GM21367 (cell line): ENCODE measurements around the gene SYCE1L.
"Not testable (repeated sequence)": the region's sequence is repeated elsewhere in the genome, so short reads cannot be mapped to it uniquely, and the experiment has no call there.

Experiments
- ATAC-seq: cut with Tn5 transposase; IDR thresholded peaks from one replicate; pipeline ENCODE4 v1.9.1; 2021; ENCODE audit not compliant: unreplicated experiment

The SYCE1L gene

DNA sequence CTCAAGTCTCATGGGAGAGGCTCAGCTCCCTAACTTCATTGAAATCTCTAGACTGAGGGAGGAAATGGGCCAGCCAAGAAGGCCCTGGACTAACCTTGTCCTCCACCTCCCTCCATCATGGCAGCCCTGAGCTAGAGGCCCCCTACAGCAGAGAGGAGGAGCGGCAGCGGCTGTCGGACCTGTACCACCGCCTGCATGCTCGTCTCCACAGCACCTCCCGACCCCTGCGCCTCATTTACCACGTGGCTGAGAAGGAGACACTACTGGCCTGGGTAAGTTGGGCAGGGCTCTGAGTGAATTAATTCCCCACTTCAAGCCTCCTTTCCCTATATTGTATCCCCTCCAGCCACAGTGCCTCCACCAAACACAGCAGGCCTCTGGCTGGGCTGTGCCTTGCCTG, 3.8 kb upstream of the SYCE1L start:
- ATAC-seq, result no peak

DNA sequence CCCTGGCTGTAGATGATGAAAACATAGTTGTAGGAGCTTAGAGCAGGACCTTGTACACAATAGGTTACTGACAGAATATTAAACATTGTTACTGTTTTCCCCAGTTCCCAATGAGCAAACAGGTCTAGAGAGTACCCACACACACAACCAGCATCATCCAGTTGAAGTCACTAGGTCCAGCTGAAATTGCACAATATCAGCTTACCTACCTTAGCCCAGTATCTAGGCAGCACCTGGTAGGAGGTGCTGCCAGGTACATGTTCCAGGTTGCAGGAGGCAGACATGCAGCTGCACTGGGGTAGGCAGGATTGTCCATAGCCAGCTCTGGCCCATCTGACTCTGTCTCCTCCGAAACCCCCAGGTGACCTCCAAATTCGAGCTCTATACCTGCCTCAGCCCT, 1.5 kb upstream of the SYCE1L start:
- no peak for ATAC-seq

DNA sequence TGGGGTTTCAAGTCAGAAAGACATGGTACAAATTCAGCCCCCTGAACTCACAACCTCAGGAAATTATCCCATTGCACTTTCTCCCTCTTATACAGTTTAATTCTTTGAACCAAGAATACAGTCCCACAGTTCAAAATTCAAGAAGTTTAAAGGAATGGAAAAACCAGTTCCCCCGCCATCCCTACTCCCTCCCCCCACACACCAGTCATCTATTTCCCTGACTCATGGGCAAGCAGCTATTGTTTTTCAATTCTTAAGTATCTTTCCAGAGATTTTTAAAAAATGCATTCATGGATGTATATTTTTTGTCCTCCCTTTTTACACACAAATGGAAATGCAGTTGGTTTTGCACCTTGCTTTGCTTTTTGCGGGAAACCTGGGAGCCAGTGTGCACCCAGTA, 7.3 kb downstream of the SYCE1L start:
- ATAC-seq, result no peak

DNA sequence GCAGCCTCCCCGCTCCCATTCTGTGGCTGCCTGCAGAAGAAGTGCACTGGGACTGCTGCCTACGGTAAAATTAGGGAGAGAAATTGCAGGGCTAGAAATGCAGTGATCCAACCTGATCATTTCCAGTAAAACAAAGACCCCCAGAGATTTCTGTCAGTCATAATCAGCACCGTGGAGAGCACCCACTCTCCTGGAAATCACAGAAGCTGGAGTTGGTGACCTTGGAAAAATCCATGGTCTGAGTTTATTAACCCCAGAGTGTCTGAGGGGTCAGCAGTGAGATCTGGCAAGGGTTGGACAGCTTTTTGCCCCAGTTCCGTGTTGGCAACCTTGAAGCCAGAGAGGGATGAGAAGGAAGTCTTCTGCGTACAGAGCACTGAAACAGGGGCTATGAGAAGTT, 7.8 kb downstream of the SYCE1L start:
- no peak for ATAC-seq

DNA sequence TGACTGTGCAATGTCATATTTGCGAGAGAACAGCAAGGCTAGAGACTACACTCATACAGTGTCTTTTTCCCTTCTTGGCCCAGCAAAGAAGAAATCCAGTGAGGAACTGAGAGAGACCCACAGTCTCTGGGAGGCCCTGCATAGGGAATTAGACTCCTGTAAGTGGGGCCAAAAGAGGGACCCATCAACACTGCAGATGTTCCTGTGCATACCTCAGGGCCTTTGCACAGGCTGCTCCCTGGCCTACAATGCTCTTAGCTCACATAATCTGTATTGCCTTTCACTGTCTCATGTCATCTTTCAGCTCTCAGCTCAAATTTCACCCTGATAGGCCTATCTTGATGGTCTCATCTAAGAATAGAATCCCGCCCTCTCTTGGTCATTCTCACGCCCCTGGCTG, 9.2 kb downstream of the SYCE1L start:
- no peak for ATAC-seq

DNA sequence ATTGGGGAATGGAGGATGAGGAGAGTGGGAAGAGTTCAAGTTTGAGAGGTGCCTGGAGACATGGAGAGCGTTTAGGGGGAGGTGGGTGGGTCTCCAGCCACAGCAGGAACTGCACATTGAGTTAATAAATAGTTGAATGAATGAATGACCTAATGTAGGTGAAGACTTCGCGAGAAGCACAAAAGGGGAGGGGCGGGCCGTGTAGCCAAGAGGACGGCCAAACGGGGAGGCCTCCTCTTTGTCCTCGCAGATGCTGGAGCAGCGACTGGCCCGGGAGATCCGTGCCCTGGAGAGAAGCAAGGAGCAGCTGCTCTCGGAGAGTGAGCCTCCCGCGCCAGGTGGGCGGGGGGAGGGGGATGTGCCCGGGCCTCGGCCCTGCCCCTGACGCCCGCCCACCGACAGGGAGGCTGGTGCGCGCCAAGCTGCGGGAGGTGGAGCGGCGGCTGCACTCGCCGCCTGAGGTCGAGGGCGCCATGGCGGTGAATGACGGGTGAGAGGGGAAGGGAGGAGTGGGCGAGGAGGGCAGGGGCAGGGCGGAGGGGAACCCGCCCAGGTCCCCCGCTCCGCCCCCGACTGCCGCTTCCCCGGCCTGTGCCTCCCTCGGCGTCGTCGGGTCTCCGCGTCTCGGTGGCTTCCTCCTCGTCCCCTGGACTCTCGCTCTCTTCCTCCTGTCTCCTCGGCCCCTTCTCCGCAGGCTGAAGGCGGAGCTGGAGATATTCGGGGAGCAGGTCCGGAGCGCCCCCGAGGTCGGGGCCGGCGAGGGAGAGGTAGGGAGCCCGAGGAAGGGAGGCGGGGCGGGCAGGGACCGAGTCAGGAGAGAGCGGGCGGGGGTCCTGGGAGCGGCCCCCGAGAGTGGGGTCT, 12.9 kb downstream of the SYCE1L start:
- ATAC-seq, result peak; percentile 65

DNA sequence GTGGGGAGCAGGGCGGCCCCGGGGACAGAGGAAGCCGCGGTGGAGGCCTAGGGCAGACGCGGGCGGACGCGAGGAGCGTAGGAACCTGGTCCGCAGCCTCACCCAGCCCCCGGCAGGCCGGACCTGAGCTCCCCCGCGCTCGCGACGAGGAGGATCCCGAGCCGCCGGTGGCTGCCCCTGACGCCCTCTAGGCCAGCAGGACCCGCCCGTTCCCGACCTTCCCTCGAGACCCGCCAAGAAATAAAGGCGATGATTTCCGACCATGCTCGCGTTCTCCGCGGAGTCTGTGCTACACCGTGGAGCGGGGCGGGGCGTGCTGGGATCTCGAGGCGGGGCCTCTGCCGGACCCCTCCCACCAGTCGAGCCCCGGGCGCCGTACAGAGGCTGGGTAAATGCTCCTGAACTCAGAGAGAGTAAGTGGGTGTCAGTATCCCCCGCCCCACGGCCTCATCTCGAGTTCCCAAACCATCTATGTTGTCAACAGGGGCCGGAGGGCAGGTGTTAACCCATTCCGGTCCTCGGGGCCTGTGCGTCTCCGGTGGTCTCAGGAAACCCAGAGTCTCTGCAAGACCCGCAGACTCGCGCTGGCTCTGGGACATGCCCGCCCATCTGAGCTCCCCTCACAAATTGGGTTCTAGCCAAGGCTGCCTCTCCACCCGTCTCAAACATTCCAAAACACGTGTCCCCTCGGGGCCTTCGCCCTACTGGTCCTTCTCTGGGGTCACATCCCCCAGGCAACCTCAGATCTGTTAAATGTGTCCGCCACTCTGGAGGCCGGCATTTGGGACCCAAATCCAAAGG, 13.7 kb downstream of the SYCE1L start:
- peak; percentile 85 for ATAC-seq

DNA sequence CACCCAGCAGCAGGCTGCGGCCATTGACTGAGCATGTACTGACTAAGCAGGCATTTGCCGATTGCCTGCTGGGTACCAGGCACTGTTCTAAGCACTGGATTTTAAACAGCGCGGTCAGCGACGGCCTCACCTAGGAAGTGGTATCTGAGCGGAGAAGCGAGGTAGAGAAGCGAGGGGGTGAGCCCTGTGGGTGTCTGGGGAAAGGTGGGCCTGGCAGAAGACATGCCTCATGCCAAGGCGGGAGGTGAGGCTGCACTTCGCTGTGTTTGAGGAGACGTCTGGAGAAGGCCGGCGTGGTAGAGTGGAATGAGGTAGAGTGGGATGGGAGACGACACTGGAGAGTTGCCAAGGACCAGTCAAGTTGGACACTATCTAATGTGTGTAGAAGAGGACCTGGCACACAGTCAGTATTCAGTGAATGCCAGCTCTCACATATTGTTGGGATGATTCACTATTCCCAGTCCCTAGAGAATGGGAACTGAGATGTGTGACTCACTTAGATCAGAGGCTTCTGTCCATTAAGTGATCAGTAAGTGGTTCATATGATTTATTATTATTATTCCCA, 14.4 kb downstream of the SYCE1L start:
- ATAC-seq, result no peak

DNA sequence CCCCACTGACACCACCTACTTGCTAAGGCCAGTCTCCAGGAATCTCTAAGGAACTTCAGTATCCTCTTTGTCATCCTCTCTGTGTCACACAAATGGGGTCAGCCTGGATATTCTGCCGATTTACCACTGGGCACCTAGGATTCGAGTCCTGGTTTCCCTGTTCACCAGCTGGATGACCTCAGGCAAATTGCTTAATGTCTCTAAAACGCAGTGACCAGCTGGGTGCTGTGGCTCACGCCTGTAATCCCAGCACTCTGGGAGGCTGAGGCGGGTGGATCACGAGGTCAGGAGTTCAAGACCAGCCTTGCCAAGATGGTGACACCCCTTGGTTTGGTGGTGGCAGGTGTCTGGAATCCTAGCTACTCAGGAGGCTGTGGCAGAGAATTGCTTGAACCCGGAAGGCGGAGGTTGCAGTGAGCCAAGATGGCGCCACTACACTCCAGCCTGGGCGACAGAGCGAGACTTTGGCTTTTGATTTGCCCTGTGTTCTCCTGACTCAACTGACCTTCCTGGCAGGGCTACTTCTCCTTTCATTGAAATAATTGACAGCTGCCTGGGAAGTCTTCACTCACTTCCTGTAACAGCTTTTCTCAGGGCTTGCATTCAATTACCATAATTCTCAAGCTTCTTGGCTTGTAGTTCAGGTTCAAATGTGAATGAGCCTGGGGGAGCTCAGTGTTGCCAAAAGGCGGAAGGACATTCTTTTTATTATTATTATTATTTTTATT, 15.4 kb downstream of the SYCE1L start:
- no peak for ATAC-seq

DNA sequence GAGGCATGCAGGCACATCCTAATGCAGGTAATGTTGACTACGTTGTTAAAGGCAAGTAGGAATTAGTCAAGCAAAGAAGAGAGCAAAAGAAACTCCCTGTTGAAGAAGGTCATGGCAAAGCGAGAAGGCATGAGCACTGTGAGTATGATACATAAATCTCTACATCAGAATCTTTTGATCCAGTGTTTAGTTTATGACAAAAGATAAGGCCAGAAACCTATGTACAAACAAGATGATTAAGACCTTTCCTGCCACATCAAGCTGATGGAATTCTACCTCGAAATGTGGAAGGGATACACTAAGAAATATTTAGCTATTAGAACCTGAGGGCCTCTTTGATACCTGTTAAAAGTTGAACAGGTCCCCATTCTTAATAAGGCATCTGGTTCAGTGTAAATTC, 20.2 kb downstream of the SYCE1L start:
- no peak for ATAC-seq

DNA sequence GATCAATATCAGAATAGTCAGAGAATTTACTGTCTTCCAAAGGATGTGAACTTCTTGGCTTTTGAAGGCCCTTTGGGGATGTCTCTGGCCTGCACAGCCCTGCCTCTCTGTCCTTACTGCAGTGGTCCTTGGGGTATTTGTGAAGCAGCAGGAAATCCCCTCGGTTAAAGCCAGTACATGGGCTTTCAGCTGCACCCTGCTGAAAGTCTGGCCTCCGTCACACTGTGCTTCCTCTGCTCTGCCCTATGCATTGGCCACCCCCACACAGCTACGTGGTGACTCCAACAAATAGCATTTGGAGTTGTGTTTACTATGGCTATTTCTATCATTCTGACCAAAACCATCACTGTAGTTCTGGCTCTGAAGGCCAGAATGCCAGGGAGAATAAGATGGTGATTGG, 21.2 kb downstream of the SYCE1L start:
- ATAC-seq, result no peak

DNA sequence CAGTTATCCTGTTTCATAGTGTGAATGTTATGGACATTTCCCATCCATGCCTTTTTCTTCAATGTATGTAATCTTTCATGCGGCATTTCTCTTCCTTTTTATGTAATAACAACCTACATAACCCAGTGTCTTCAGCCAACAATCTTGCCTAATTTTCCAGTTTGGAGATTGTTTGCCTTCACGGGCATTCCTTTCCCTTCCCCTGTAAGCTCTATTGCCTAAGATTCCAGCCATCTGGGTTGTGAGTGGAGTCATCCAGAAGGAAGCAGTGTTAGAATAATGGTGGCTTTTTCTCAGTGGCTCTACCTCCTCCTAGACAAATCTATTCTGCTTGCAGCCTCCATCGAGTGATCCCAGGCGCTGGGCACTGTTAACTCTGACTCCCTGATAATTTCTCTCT, 22.3 kb downstream of the SYCE1L start:
- no peak for ATAC-seq

DNA sequence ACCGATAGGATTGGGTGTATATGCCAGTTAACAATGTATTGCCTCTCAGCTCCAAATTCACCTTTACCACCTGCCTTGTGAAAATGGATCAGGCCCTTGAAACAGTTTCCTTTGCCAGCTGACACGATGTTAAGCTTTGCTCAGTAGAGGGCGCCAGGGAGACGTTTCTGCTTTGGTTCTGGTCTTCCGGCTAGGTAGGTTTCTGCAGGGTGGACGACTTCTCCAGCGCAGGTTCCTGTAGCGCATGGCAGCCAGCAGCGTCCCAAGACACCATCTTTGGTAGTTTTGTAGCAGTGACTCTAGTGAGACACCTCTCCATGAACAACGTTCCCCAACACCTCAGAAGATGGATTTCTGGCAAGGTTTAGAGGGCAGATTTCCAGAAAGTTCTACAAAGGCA, 24.0 kb downstream of the SYCE1L start:
- ATAC-seq, result no peak

DNA sequence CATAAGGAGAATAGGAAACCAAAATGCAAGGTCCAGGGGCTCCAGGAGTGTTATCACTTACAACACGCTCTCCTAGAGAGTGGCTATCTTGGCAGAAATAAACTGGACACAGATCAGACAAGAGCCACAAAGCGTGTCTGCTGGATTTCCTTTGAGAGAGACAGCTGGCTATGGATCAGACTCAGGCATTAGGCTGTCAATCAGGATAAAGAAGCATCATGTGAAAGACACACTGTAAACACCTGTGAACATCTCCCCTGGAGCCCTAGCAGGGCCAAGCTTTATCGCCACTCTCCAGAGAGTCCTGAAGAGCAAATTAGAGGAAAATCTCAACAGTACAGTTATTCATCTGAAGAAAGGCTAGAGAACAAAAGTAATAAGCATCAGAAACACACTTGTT, 26.0 kb downstream of the SYCE1L start:
- ATAC-seq, result no peak

DNA sequence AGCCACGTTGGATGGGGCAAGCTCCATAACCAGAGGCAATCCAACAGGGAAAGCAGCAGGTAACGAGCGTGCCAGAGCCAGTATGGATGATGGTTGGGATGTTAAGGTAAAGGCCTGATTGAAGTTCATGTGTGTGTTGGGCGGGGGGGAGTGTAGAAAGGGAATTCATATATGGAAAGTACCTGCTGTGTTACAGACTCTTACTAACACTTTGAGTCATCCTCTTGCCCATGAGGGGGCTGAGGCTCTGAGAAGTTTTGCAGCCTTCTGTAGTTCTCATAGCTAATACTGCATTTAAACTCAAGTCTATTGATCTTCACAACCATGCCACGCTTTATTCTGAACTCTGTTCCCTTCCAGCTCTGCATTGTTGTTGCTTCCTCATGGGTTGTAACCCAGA, 28.5 kb downstream of the SYCE1L start:
- no peak for ATAC-seq

DNA sequence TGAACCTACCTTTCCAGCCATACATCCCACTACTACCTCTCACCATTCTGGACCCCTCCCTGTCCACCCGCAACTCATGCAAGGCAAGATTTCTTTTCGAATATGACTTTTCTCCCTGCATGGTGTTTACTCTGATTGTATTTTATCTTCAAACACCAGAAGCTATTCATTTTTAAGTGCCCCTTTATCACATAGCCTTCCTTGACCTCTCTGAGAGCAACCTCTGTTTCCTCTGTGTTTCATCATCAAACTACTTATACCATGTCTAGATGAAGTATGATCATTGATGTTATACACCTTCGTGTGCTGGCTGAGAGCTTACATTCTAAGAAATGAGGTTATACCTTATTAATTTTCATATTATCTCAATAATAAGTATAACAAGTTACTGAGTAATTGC, 31.8 kb downstream of the SYCE1L start:
- no peak for ATAC-seq

DNA sequence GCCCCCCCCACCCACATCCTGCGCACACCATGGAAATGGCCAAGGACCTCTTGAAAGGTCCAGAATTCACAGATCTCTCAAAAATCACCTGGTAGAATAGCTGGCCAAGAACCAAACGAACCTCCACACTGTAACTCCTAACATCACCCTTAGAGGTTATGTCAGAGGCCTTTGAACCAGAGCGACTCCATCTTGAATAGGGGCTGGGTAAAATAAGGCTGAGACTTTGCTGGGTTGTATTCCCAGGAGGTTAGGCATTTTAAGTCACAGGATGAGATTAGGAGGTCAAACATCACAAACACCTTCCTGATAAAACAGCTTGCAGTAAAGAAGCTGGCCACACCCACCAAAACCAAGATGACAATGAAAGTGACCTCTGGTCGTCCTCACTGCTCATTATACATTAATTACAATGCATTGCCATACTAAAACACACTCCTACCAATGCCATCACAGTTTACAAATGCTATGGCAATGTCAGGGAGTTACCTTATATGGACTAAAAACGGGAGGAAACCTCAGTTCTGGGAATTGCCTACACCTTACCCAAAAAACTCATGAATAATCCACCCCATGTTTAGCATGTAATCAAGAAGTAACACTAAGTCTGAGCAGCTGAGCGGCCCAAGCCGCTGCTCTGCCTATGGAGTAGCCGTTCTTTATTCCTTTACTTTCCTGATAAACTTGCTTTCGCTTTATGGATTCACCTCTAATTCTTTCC, 34.8 kb downstream of the SYCE1L start:
- no peak for ATAC-seq

DNA sequence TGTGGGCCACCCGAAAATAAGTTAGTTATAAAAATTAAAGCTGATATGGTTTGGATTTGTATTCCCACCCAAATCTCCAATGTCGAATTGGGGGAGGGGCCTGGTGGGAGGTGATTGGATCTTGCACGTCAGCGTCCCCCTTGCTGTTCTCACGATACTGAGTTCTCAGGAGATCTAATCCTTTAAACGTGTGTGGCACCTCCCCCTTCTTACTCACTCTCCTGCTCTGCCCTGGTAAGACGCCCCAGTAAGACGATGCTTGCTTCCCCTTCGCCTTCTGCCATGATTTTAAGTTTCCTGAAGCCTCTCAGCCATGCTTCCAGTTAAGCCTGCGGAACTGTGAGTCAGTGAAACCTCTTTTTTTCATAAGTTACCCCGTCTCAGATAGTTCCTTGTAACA, 35.4 kb downstream of the SYCE1L start:
- ATAC-seq, result no peak

DNA sequence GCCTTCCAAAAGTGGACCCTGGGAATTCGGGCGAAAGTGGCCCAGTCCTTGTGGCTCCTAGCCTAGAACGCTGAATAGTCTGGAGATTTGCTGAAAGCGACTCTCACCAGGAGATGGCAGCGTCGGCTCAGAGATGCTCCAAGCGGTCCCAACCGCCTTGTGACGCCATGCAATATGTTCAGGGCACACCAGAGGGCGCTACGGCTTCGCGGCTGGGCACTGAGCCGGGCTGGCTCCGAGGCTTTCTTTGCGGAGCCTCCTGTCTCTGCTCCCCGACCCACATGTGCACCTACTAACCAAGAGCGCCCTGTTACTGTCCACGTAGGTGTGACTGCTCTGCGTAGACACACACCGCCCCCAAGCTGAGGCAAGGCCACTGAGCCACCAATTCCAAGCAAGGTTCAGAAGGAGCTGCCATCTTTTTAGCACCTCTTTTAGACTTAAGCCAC, 36.9 kb downstream of the SYCE1L start:
- peak; percentile 98 for ATAC-seq

DNA sequence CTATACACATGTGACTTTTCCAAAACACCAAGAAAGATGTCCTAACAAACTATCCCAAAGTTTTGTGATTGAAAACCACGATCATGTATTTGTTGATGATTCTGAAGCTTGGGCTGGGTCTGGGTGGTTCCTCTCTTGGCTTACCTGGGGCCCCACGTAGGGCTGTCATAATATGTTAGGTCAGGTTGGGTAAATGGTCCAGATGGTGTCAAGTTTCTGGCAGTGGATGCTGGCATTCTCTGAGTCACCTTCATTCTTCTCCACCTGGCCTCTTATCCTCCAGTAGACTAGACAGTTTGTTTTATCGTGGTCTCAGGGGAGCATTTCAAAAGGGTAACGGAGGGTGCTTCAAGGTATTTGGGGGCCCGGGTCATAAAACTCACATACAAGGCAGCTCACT, 39.4 kb downstream of the SYCE1L start:
- no peak for ATAC-seq

DNA sequence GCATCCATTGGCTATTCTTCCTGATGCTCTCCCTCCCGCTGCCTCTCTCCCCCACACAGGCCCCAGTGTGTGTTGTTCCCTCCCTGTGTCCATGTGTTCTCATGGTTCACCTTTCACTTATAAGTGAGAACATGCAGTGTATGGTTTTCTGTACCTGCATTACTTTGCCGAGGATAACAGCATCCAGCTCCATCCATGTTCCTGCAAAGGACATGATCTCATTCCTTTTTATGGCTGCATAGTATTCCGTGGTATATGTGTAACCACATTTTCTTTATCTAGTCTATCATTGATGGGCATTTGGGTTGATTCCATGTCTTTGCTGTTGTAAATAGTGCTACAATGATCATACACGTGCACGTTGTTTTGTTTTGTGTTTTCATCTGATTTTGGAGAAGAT, 43.3 kb downstream of the SYCE1L start:
- ATAC-seq, result not testable (repeated sequence)
